Activated CD8-positive, alpha-beta memory T cell treated with anti-CD3 and anti-CD28 coated beads, Interleukin-2, amount 50 U/mL, for 1 hour (primary cell): ENCODE results near the gene HSPA14.
"Not testable (repeated sequence)": the region's sequence is repeated elsewhere in the genome, so short reads cannot be mapped to it uniquely, and the experiment has no call there.

Experiments
- DNase-seq: peaks from one replicate; pipeline ENCODE4 v3.0.0-alpha.2; 2020; ENCODE audit errors: extremely low read depth

The HSPA14 gene, protein sequence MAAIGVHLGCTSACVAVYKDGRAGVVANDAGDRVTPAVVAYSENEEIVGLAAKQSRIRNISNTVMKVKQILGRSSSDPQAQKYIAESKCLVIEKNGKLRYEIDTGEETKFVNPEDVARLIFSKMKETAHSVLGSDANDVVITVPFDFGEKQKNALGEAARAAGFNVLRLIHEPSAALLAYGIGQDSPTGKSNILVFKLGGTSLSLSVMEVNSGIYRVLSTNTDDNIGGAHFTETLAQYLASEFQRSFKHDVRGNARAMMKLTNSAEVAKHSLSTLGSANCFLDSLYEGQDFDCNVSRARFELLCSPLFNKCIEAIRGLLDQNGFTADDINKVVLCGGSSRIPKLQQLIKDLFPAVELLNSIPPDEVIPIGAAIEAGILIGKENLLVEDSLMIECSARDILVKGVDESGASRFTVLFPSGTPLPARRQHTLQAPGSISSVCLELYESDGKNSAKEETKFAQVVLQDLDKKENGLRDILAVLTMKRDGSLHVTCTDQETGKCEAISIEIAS

DNA sequence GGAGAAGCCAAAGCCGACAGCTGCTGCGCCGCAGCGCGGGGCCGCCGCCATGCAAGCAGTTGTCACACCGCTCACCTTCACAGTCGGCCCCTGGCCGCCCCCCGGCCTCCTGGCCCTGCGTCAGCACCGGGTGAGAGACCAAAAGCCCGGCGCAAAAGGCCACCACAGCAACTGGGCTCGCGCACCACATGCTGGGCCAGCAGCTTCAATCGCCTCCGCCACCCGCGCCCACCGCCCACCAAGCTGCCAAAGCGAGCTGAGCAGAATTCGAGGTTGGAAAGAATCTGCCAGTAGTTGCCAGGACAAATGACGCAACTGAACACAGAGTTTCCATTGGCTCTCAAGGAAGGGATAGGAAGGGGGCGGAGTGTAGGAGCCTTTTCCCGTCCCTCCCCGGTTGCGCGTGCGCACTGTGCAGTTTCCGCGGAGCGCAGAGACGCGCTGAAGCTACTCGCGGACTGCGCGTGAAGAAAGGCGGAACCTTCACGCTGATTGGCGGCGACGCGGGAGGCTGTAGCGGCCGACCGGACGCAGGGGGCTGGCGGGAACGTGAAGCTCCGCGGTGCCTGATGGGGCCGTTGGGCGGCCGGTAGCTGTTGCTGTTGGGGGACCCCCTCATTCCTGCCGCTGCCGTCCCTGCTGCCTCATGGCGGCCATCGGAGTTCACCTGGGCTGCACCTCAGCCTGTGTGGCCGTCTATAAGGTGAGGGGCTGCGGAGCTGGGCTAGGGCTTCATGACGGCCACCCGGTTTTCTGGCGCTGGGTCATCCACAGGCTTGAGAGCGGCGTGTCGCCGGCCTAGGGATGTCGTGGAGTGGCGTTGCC, at the start of gene HSPA14, which contains the start of the genes CDNF and MSANTD7:
Gene HSPA14 (plus strand): TSS at position 550 of the 825 bp plus-strand sequence. CDS start 97 bp downstream, at position 647.
Gene CDNF (minus strand): TSS at position 281 of the 825 bp plus-strand sequence. CDS start 91 bp downstream, at position 190.
Gene MSANTD7 (plus strand): TSS at position 550 of the 825 bp plus-strand sequence. CDS start 3,979 bp downstream, outside the sequence.
- DNase-seq, result peak; percentile 98

DNA sequence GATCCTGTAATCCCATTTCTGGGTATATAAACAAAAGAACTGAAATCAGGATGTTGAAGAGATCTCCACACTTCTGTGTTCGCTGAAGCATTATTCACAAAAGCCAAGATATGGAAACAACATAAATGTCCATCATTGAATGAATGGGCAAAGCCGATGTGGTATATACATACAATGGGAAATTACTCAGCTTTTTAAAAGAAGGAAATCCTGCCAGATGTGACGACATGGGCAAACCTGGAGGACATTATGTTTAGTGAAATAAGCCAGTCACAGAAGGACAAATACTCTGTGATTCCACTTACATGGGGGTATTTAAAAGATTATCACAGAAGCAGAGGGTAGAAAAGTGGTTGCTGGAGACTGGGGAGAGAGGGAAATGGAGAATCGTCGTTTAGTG, 39.5 kb upstream of the HSPA14 start:
- DNase-seq, result no peak

DNA sequence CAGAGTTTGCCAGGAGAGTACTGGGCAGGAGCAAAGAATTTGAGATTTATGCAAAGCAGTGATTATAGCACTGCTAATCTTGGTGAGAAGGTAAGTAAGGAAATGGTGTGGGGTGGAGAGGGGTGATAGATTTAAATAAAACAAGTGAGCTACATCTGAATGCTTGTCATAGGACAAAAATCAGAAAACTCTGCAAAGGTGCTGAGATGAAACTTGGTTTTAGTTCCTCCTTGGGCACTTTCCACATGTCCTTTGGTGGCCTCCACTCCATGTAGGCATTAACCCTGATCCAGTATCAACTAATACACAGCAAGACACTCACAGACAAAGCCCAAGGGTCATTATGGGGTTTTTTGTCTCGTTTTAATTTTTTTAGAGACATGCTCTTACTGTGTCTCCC, 37.7 kb upstream of the HSPA14 start:
- no peak for DNase-seq

DNA sequence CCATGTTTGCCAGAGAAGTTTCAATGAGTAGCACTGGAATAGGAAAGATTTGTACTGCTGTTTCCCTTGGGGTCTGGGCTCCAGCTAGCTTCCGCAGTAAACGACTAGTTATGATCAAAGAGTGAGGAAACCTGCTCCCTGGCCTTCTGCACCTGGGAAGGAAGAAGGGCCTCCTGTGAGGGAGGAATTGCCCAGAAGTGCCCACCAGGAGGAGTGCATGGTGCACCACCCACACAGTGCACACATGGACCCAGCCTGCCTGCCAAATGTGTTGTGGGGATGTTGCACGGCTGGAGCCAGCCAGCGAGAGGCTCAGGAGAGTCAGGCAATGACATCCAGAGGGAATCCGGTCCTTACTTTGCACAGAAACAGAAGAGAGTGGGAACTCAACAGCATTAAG, 36.4 kb upstream of the HSPA14 start:
- DNase-seq, result no peak

DNA sequence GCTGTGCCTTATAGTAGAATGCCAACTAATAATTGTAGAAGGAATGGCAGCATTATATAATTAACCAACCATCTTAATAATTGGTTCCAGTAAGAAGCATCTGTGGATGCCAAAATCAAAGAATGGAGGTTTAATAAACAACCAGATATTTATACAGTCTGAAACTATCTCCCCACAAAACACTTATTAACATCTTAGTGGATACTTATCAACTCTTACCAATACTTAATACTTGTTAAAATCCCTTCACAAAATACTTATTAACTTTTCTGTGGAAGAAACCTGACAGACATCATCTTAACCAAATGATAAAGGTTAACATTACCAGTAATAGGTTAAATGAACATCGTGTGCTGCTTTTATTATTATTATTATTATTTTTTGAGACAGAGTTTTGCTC, 34.3 kb upstream of the HSPA14 start:
- DNase-seq, result no peak

DNA sequence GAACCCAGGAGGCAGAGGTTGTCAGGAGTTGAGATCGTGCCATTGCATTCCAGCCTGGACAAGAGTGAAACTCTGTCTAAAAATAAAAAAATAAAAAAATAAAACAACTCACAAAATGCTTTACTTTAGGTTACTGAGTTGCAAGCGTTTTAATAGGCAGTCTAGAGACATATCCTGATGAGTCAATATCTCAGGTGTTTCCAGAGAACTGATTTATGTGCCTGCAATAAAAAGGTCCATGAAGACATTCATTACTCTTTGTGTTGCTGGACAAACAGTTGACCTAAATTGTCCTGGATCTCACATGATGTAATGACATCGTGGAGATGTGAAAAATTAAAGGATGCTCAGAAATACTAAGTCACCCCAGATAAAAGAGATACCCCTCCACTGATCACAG, 31.8 kb upstream of the HSPA14 start:
- DNase-seq, result no peak

DNA sequence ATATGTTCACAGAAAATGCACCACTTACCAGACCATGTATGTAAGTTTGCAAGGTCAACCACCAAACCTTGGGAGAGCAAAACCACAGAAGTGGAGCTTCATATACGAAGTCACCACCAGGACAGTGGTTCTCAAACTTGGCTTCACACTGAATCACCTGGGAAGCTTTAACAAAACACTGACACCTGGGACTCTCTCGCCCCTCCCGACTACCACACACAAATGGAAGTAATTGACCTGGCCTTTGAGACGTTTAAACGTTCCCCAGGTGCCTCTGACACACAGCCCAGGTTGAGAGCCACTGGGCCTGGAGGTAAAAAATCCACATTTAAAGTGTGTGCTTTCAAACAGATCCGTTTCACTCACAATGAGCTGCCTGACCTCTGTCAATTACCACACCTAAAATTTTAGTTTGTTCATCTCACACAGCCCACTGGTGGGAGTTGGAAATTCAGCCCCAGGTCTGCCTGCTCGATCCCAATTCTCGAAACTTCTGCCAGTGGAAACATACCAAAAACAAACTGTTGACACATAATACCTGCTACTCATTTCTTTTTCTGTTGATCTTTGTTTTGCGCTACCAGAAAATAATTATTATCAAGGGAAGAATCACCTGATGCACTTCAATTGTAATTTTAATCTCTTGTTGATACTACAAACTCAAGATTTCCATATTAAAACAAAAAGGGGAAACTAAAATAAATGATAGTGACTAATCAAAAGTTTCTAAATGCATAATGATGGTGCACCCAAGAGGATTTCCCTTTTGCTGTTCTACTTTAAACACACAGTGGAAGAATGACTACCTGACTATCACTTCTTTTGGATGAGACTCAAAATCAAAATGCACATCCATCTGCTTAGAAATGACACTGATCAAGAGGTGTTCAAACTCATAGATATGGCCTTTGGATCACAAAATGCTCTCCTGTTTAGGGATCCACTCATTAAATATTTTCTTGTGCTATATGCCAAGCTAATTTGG, 26.8 kb upstream of the HSPA14 start:
- no peak for DNase-seq

DNA sequence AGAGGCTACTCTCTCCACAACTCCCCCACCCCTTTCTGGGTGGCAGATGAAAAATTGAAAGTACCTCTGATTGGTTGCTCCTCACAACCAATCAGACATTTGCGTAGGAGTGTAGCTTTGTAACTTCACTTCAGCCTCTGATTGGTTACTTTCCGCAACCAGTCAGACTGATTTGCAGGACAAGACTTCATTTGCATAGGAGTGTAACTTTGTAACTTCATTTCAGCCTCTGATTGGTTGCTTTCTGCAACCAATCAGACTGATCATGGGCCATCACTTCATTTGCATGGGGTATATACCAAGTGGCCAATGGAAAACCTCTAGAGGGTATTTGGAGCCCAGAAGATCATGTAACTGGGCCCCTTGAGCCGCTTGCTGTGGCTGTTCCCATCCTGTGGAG, 25.8 kb upstream of the HSPA14 start:
- no peak for DNase-seq

DNA sequence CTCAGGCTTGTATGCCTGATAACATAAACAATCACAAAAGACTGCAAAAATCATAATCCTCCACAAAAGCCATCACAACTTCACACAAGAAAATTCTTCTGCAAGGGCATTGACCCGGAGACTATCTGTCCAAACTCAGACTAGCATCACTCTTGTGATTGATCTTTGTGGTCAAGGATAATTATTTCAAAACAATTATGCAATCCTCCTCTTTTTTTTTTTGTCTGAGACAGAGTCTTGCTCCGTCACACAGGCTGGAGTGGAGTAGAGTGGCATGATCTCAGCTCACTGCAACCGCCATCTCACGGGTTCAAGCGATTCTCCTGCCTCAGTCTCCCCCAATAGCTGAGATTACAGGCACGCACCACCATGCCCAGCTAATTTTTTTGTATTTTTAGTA, 22.4 kb upstream of the HSPA14 start:
- DNase-seq, result no peak

DNA sequence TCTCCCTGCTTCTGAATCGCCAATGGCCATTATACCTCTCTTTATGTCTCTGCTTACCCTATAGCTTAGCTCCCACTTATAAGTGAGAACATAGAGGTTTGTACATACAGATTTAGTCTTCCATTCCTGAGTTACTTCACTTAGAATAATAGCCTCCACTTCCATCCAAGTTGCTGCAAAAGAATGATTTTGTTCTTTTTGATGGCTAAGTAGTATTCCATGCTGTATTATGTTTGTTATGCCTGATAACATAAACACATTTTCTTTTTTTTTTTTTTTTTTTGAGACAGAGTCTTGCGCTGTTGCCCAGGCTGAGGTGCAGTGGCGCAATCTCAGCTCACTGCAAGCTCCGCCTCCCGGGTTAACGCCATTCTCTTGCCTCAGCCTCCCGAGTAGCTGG, 21.4 kb upstream of the HSPA14 start:
- not testable (repeated sequence) for DNase-seq

DNA sequence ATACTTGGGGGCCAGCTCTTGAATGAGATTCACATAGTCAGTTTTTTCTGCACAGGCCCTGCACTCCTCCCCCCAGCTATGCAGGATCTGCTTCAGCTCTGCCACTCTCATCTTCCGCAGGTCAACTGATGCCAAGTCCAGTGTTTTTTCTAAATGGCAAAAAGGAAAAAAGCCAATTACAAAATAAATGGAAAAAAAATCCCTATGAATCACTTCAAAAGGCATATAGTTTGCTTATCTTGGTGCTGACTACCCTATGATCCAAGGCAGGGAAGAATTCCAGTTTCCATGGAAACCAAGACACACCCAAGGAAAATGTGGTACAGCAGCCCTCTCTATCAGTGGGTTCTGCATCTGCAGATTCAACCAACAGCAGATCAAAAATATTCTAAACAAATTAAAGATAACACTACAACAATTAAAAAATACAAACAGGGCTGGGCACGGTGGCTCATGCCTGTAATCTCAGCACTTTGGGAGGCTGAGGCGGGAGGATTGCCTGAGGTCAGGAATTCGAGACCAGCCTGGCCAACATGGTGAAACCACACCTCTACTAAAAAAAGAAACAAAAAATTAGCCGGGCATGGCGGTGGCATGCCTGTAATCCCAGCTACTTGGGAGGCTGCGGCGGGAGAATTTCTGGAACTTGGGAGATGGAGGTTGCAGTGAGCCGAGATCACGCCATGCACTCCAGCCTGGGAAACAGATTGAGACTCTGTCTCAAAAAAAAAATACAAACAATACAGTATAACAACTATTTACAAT, 17.9 kb upstream of the HSPA14 start:
- no peak for DNase-seq

DNA sequence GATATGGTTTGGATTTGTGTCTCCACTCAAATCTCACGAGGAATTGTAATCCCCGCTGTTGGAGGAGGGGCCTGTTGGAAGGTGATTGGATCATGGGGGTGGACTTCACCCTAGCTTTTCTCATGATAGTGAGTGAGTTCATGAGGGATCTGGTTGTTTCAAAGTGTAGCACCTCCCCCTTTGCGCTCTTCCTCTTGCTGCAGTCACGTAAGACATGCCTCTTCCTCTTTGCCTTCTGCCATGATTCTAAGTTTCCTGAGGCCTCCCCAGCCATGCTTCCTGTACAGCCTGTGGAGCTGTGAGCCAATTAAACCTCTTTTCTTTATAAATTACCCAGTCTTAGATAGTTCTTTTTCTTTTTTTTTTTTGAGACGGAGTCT, 17.3 kb upstream of the HSPA14 start:
- no peak for DNase-seq

DNA sequence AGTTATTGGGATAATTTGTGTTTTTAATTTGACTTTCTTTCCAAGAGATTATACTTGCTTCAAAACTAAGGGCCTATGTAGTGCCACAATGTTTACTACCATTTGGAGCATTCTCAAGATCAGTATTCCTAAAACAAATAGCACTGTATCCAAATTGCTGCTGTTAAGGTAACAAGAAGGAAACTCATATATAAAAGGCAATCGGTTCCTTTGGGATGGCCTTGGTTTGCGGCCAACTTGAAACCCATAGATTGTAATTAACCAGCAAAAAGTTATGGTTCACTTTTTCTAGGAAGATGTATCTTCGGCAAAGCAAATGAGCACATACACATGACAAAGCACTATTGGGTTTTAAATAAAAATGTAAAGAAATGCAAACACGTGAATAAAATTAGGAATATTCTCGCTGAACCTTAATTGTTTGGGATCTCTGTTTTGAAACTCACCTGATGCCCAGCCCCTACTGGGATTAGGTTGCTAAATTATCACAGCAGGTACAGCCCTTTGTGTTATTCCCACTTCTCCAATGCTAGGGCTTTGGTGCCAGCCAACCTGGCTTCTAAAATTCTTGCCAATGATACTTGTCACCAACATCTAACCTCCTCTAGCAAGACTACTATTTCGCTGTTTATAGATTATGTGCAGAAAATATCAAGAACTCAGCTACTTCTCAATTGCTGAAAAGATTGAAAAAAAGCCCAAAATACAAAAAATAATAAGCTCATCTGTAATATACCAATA, 16.3 kb upstream of the HSPA14 start:
- no peak for DNase-seq

DNA sequence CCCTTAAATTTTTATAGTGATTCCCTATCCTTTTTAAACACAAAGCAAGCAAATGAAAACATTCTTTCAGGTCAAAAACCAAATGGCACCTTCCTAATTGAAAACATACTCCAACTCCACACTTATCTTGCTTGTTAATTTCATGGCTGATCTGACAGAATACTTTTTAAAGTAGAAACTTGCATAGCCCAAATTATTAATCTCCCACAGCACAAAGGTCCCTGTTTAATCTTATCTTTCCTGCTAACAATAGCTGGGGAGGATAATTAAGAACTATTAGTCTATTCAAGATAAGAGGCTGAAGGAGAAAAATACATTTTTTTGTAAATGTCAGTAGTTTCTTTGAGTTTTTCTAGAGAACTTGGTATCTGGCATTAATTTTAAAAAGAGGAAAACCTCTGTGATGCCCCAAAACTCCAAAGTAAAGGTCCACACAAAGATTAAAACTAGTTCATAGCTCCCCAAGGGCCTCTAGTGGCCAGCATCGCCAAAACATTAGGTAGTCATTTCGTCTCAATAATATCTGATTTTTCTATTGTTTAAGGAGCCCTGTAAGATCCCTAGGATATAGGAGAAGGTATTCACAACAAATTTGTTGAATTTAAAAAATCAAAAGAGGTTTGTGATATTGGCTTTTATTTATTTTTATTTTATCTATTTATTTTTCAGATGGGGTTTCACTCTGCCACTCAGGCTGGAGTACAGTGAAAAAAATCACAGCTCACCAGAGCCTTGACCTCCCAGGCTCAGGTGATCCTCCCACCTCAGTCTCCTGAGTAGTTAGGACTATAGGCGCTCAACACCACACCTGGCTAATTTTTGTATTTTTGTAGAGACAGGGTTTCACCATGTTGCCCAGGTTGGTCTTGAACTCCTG, 15.0 kb upstream of the HSPA14 start:
- peak; percentile 11 for DNase-seq

DNA sequence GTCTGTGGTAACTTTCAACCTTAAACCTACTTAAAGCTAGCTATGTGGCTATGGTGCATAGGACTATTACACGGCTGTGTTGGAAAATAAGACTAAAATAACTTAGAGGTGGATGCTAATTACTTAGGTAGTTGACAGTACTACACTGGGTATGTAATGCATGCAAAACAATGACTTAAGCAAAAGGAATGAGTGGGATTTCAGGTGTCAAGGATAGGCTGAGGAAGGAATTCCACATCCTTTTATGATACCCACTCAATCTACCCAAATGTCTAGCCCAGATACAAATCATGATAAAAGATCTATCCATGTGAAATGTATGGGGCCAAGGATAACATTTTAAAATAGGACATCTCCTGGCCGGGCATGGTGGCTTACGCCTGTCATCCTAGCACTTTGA, 14.1 kb upstream of the HSPA14 start:
- no peak for DNase-seq

DNA sequence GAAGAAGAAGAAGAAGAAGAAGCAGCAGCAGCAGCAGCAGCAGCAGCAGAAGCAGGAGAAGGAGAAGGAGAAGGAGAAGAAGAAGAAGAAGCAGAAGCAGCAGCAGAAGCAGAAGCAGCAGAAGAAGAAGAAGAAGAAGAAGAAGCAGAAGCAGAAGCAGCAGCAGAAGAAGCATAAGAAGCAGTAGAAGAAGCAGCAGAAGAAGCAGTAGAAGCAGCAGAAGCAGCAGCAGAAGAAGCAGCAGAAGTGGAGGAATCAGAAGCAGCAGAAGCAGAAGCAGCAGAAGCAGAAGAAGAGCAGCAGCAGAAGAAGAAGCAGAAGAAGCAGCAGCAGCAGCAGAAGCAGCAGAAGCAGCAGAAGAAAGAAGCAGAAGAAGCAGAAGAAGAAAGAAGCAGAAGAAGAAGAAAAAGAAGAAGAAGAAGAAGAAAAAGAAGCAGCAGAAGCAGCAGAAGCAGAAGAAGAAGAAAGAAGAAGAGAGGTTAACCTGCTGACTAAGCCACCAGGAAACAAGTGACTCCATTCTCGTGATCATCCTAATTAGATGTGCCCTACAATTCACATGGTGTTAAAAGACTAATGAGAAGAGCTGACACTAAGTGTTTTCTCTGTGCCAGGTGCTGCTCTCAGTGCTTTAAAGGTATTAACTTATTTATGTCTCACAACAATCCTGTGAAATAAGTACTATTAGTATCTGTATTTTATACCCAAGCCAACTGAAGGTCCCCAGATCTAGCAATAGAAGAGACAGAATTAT, 11.9 kb upstream of the HSPA14 start:
- no peak for DNase-seq

DNA sequence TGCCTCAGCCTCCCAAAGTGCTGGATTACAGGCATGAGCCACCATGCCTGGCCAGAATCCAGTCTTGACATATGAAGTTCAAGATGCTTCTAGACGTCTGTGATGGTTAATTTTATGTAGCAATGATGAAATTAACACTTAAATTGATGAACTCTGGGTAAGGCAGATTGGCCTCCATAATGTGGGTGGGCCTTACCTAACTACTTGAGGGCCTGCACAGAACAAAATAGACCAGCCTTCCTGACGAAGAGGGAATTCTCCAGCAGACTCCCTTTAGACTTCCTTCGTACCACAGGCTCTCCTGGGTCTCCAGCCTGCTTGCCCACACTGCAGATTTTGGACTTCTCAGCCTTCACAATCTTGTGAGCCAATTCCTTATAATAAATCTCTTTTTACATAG, 5.0 kb upstream of the HSPA14 start:
- no peak for DNase-seq

DNA sequence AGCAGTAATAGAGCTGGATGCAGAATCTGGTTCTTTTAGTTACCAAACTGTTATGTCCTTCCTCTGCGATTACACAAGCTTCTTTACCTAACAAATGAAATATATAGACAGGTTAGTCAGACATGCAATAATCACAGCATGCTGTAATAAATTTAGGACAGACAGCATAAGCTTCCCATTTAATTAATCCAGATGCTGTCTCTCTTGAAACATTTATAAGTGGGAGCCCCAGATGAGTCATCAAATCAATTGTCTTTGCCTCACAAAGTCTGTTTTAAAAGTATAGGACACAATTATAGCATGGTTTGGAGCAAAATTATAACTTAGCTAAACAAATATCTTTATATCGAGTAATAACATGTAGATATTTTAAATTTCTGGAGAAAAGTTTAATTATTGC, 1.9 kb upstream of the HSPA14 start:
- DNase-seq, result no peak
